ENCODE data around the gene ASB2. TPM values are rescaled to one million over a fixed set of nuclear protein-coding genes. Genes with fewer than 3 reads are reported as not detected.

ASB2 gene
- total and polyA plus RNA-seq, 2 of the 8 experiments (the other 6 are each of a cell fraction or from before 2014, with no cell fraction given): 1.0 to 2.1 TPM

- TF ChIP-seq TBP (IDR thresholded peaks at IDR 0.05; ENCODE audit: low read depth, low read length): no peak
- TF ChIP-seq TAF1 (IDR thresholded peaks at IDR 0.05; ENCODE audit: low read depth, low read length): no peak
- TF ChIP-seq ATF3 (IDR thresholded peaks at IDR 0.05; ENCODE audit: insufficient read depth, low read depth, low read length): 0 out of 2 replicates have a peak, but pooled peaks have one; percentile 8
- no peak for TF ChIP-seq TEAD4 (IDR thresholded peaks at IDR 0.05; ENCODE audit: low read depth, low read length)
- no peak for TF ChIP-seq MAFK (IDR thresholded peaks at IDR 0.05; ENCODE audit: low read depth, low read length)
Observed at GRCh38 chr14:93970585-93970964, 5.8 kb downstream of the ASB2 start (continued).
